SK-N-SH (cell line): ENCODE results near the gene MAGI2. TPM values are rescaled to one million over a fixed set of nuclear protein-coding genes. Genes with fewer than 3 reads are reported as not detected.

Source experiments
- CTCF ChIA-PET: fragments of 300-600, 350-600 bp; formaldehyde crosslinking; extraction: SDS; loops from one replicate; lab custom pipeline; 2021; lab: Yijun Ruan, JAX
- POLR2A ChIA-PET: fragments of 350-600 bp; sonication (Branson Sonifier 250); formaldehyde crosslinking; extraction: SDS; loops from one replicate; lab custom pipeline; 2020; ENCODE audit warnings: antibody characterized with exemption, inconsistent platforms; lab: Yijun Ruan, JAX
- DNase-seq: peaks from one replicate; pipeline ENCODE4 v3.0.0; 2012
- H2AFZ ChIP-seq: fragments of 200-600 bp; sonication (generic); 2 replicates; pipeline ENCODE4 v1.8.1; 2016; ENCODE audit warnings: antibody characterized with exemption, mild to moderate bottlenecking, low read depth
- H3F3A ChIP-seq: fragments of 200-600 bp; sonication (generic); replicated peaks from 2 replicates; pipeline ENCODE3; 2016; ENCODE audit warnings: antibody characterized with exemption, mild to moderate bottlenecking; ENCODE audit not compliant: insufficient read depth
- H3K27ac ChIP-seq, 2 experiments: fragments of 200-500 bp in 1 of 2; fragments of 200-600 bp in 1 of 2; sonication (Bioruptor generic) in 1 of 2; sonication (generic), shearing (Covaris generic) in 1 of 2; 2 replicates each; pipeline versions ENCODE4 v1.5.1 to v1.6.1; 2014 to 2016; ENCODE audit warnings: low read depth in 2 of 2, inconsistent platforms in 1 of 2, low read length in 1 of 2, mild to moderate bottlenecking in 1 of 2, mixed read lengths in 1 of 2
- H3K27me3 ChIP-seq: fragments of 200-600 bp; sonication (generic), shearing (Covaris generic); 2 replicates; pipeline ENCODE4 v1.6.1; 2016; ENCODE audit warnings: mixed run types; ENCODE audit not compliant: insufficient read depth
- H3K36me3 ChIP-seq, 2 experiments: fragments of 200-500 bp in 1 of 2; fragments of 200-600 bp in 1 of 2; sonication (Bioruptor generic) in 1 of 2; sonication (generic) in 1 of 2; replicated peaks in 1 of 2; 2 replicates each; pipeline versions ENCODE3 to v1.5.1; 2014 to 2016; ENCODE audit warnings: low read length in 1 of 2, mild to moderate bottlenecking in 1 of 2; ENCODE audit not compliant: insufficient read depth in 2 of 2, control insufficient read depth in 1 of 2
- H3K4me1 ChIP-seq, 2 experiments: fragments of 200-500 bp in 1 of 2; fragments of 200-600 bp in 1 of 2; sonication (Bioruptor generic) in 1 of 2; sonication (generic), shearing (Covaris generic) in 1 of 2; 2 replicates each; pipeline versions ENCODE4 v1.5.1 to v1.6.1; 2014 to 2016; ENCODE audit warnings: low read depth in 1 of 2, low read length in 1 of 2, mixed run types in 1 of 2; ENCODE audit not compliant: insufficient read depth in 2 of 2, control insufficient read depth in 1 of 2
- H3K4me2 ChIP-seq: fragments of 200-600 bp; sonication (generic), shearing (Covaris generic); 2 replicates; pipeline ENCODE4 v1.6.1; 2017; ENCODE audit warnings: mixed run types
- H3K4me3 ChIP-seq, 2 experiments: fragments of 200-500 bp in 1 of 2; fragments of 200-600 bp in 1 of 2; sonication (Bioruptor generic) in 1 of 2; sonication (generic), shearing (Covaris generic) in 1 of 2; 2 replicates each; pipeline versions ENCODE4 v1.5.1 to v1.8.1; 2014 to 2016; ENCODE audit warnings: low read depth in 2 of 2, inconsistent platforms in 1 of 2, low read length in 1 of 2, mild to moderate bottlenecking in 1 of 2, mixed read lengths in 1 of 2, moderate library complexity in 1 of 2
- H3K79me2 ChIP-seq: fragments of 200-600 bp; sonication (generic); 2 replicates; pipeline ENCODE4 v1.8.1; 2017; ENCODE audit warnings: mild to moderate bottlenecking; ENCODE audit not compliant: insufficient read depth
- H3K9ac ChIP-seq: fragments of 200-600 bp; sonication (generic); 2 replicates; pipeline ENCODE4 v1.6.1; 2017; ENCODE audit warnings: mixed run types
- H3K9me2 ChIP-seq: fragments of 200-600 bp; sonication (generic); 2 replicates; pipeline ENCODE4 v1.6.1; 2017; ENCODE audit warnings: mixed run types
- H3K9me3 ChIP-seq: fragments of 200-600 bp; sonication (generic); 2 replicates; pipeline ENCODE4 v1.6.1; 2017; ENCODE audit warnings: mixed run types, mild to moderate bottlenecking, moderate library complexity
- H4K20me1 ChIP-seq: fragments of 200-600 bp; sonication (generic); 2 replicates; pipeline ENCODE4 v1.6.1; 2017; ENCODE audit warnings: mild to moderate bottlenecking, mixed run types; ENCODE audit not compliant: insufficient read depth
- CHD2 ChIP-seq: fragments of 150-350 bp; IDR thresholded peaks from 2 replicates; pipeline ENCODE4 v1.6.1; 2018; ENCODE audit warnings: low read length; ENCODE audit not compliant: partially characterized antibody
- CTCF ChIP-seq: fragments of 200-600 bp; sonication (generic); IDR thresholded peaks from 2 replicates; pipeline ENCODE4 v1.6.1; 2017; ENCODE audit warnings: antibody characterized with exemption, mild to moderate bottlenecking, moderate library complexity
- ELF1 ChIP-seq: IDR thresholded peaks from 2 replicates; pipeline ENCODE4 v1.4.0; 2012
- EP300 ChIP-seq, 2 experiments: IDR thresholded peaks; 2 replicates each; pipeline versions ENCODE4 v1.4.0 to v1.6.1; 2012; ENCODE audit warnings: borderline replicate concordance in 1 of 2, low read depth in 1 of 2, low read length in 1 of 2
- FOXJ3 ChIP-seq: sonication (generic); formaldehyde crosslinking; IDR thresholded peaks from 2 replicates; pipeline ENCODE4 v1.5.1; 2020; ENCODE audit warnings: mild to moderate bottlenecking, missing genetic modification reagents
- FOXM1 ChIP-seq: IDR thresholded peaks from 2 replicates; pipeline ENCODE4 v1.4.0; 2012; ENCODE audit warnings: low read depth, mild to moderate bottlenecking
- GABPA ChIP-seq: IDR thresholded peaks from 2 replicates; pipeline ENCODE4 v1.4.0; 2012; ENCODE audit warnings: low read depth, mild to moderate bottlenecking
- MAX ChIP-seq: IDR thresholded peaks from 2 replicates; pipeline ENCODE4 v1.4.0; 2012; ENCODE audit warnings: low read depth
- MXI1 ChIP-seq: IDR thresholded peaks from 2 replicates; pipeline ENCODE4 v1.6.1; 2012; ENCODE audit warnings: mild to moderate bottlenecking, low read depth, low read length, improper control_type of control experiment
- NFIC ChIP-seq: IDR thresholded peaks from 2 replicates; pipeline ENCODE4 v1.4.0; 2012; ENCODE audit warnings: borderline replicate concordance
- RAD21 ChIP-seq: IDR thresholded peaks from 2 replicates; pipeline ENCODE4 v1.6.1; 2012; ENCODE audit warnings: mild to moderate bottlenecking, low read length
- REST ChIP-seq: IDR thresholded peaks from 2 replicates; pipeline ENCODE4 v1.6.1; 2012; ENCODE audit warnings: mild to moderate bottlenecking, low read depth, low read length, moderate library complexity
- RFX5 ChIP-seq: IDR thresholded peaks from 2 replicates; pipeline ENCODE4 v1.6.1; 2012; ENCODE audit warnings: mild to moderate bottlenecking, improper control_type of control experiment, low read length
- RXRA ChIP-seq: IDR thresholded peaks from 2 replicates; pipeline ENCODE4 v1.4.0; 2012; ENCODE audit warnings: low read depth, mild to moderate bottlenecking, borderline replicate concordance
- SMC3 ChIP-seq: IDR thresholded peaks from 2 replicates; pipeline ENCODE4 v1.6.1; 2012; ENCODE audit warnings: low read depth, low read length, improper control_type of control experiment
- TAF1 ChIP-seq: IDR thresholded peaks from 2 replicates; pipeline ENCODE4 v1.6.1; 2012; ENCODE audit warnings: low read depth, mild to moderate bottlenecking, low read length, moderate library complexity, borderline replicate concordance
- TCF12 ChIP-seq: IDR thresholded peaks from 2 replicates; pipeline ENCODE4 v1.4.0; 2012
- ZBTB33 ChIP-seq: IDR thresholded peaks from 2 replicates; pipeline ENCODE4 v1.4.0; 2012; ENCODE audit warnings: low read depth, borderline replicate concordance
- WGBS: methylation state at CpG from one replicate; pipeline ENCODE4 v1.1.6; 2017; ENCODE audit warnings: low lambda C conversion rate; 5-methylcytosine and 5-hydroxymethylcytosine counted together
- polyA plus RNA-seq, 3 experiments: library from polyadenylated mRNA; depleted of rRNA; stranded (reverse); fragments of >200 nt; gene quantifications; 2 replicates each; pipeline ENCODE4 v1.2.3, GENCODE V29; 2012

The MAGI2 gene
- polyA plus RNA-seq, 1 of the 3 experiments (the other 2 are of a cell fraction) = 1.1 TPM

GRCh38 chr7:79176859-79177477 lies 276.5 kb downstream of the MAGI2 start (continued):
- TF ChIP-seq CHD2 = no peak
- TF ChIP-seq MXI1 = no peak
- no peak for TF ChIP-seq ELF1
- no peak for TF ChIP-seq REST
- TF ChIP-seq TCF12 = no peak
- TF ChIP-seq FOXM1 = no peak
- TF ChIP-seq MAX = no peak
- TF ChIP-seq RAD21 = peak; percentile 92
- peak; percentile 92 for TF ChIP-seq CTCF
- TF ChIP-seq ZBTB33 = no peak

- no peaks in the 10 kb centered on the region; a peak in 1 of 4 replicates for H3K4me1 ChIP-seq
- no peak overlapping the region for H3K4me2 ChIP-seq
- no peak overlapping the region for H3K9ac ChIP-seq
- CTCF ChIA-PET = interaction anchor here (0.9 to 3.2 kb wide), 11 partner anchors 10 to 1156 kb away, joined by 3 to 29 read pairs (median 6); no protein-coding TSS in a partner anchor
- no peaks in the 10 kb centered on the region for H3K27me3 ChIP-seq
- no peaks in the 10 kb centered on the region for H3K9me3 ChIP-seq
- no peaks in the 10 kb centered on the region for H3K9me2 ChIP-seq
- no peak overlapping the region for H3K27ac ChIP-seq
- no peaks in the 10 kb centered on the region for H3K36me3 ChIP-seq
- H3F3A ChIP-seq = no peaks in the 10 kb centered on the region
- no peak for DNase-seq
- POLR2A ChIA-PET = no interaction called here
- H3K4me3 ChIP-seq = no peak overlapping the region
- no peaks in the 10 kb centered on the region for H4K20me1 ChIP-seq
- H3K79me2 ChIP-seq = no peaks in the 10 kb centered on the region
- no peak overlapping the region for H2AFZ ChIP-seq
- WGBS = 89% methylated on average over 3 of the region's 3 CpGs
- no peak for TF ChIP-seq GABPA
- no peak for TF ChIP-seq FOXJ3 (CRISPR knock-in tag)
- TF ChIP-seq FOXM1 = no peak
- TF ChIP-seq TAF1 = no peak
- no peak for TF ChIP-seq REST
- no peak for TF ChIP-seq CHD2
- TF ChIP-seq NFIC = no peak
- no peak for TF ChIP-seq RXRA
- TF ChIP-seq EP300 (IDR thresholded peaks at IDR 0.05; ENCODE audit: borderline replicate concordance in 1 of 2, low read depth in 1 of 2, low read length in 1 of 2) = no peak
- TF ChIP-seq RFX5 = no peak
- no peak for TF ChIP-seq SMC3
Measured at GRCh38 chr7:79175374-79175773, 278.1 kb downstream of the MAGI2 start.
